Measurements from ENCODE around the gene WAS.

The WAS gene

DNA sequence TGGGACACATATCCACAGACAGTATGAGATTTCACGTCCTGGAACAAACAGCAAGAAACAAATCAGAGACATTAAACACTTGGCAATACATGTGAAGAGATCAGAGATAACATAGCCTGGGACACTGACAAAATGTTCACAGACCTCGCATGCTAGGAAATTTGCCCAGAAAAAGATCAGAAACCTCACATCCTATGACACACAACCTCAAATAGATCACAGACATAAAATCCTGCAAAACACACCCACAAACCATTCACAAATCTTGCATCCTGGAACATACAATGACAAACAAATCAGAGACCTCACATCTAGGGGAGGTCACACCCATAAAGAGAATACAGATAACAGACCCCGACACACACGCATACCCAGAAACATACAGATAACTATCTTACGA lies 31.0 kb downstream of the WAS start:
- Histone ChIP-seq H3K27ac (replicated peaks) (no peak overlapping the region), H3K27me3 (ENCODE audit: insufficient read depth, poor library complexity, severe bottlenecking) (no peaks in the 10 kb centered on the region), H3K4me3 (replicated peaks; ENCODE audit: insufficient read depth, low read length) (no peak overlapping the region)
- DNase-seq (ENCODE audit: low read depth in 1 of 2, low spot score in 1 of 2): no peak
- TF ChIP-seq POLR2AphosphoS5 (IDR thresholded peaks at IDR 0.05; ENCODE audit: low read depth) (no peak), SPI1 (IDR thresholded peaks at IDR 0.05; ENCODE audit: borderline replicate concordance, low read depth) (no peak), GABPA (IDR thresholded peaks at IDR 0.05; ENCODE audit: low read depth) (no peak)
- TF ChIP-seq, protein P1, sequence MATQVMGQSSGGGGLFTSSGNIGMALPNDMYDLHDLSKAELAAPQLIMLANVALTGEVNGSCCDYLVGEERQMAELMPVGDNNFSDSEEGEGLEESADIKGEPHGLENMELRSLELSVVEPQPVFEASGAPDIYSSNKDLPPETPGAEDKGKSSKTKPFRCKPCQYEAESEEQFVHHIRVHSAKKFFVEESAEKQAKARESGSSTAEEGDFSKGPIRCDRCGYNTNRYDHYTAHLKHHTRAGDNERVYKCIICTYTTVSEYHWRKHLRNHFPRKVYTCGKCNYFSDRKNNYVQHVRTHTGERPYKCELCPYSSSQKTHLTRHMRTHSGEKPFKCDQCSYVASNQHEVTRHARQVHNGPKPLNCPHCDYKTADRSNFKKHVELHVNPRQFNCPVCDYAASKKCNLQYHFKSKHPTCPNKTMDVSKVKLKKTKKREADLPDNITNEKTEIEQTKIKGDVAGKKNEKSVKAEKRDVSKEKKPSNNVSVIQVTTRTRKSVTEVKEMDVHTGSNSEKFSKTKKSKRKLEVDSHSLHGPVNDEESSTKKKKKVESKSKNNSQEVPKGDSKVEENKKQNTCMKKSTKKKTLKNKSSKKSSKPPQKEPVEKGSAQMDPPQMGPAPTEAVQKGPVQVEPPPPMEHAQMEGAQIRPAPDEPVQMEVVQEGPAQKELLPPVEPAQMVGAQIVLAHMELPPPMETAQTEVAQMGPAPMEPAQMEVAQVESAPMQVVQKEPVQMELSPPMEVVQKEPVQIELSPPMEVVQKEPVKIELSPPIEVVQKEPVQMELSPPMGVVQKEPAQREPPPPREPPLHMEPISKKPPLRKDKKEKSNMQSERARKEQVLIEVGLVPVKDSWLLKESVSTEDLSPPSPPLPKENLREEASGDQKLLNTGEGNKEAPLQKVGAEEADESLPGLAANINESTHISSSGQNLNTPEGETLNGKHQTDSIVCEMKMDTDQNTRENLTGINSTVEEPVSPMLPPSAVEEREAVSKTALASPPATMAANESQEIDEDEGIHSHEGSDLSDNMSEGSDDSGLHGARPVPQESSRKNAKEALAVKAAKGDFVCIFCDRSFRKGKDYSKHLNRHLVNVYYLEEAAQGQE (IDR thresholded peaks at IDR 0.05; ENCODE audit: insufficient replicate concordance, low read depth): no peak
- TF ChIP-seq, protein P2, sequence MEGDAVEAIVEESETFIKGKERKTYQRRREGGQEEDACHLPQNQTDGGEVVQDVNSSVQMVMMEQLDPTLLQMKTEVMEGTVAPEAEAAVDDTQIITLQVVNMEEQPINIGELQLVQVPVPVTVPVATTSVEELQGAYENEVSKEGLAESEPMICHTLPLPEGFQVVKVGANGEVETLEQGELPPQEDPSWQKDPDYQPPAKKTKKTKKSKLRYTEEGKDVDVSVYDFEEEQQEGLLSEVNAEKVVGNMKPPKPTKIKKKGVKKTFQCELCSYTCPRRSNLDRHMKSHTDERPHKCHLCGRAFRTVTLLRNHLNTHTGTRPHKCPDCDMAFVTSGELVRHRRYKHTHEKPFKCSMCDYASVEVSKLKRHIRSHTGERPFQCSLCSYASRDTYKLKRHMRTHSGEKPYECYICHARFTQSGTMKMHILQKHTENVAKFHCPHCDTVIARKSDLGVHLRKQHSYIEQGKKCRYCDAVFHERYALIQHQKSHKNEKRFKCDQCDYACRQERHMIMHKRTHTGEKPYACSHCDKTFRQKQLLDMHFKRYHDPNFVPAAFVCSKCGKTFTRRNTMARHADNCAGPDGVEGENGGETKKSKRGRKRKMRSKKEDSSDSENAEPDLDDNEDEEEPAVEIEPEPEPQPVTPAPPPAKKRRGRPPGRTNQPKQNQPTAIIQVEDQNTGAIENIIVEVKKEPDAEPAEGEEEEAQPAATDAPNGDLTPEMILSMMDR (IDR thresholded peaks at IDR 0.05; ENCODE audit: insufficient read depth, low read length): no peak

DNA sequence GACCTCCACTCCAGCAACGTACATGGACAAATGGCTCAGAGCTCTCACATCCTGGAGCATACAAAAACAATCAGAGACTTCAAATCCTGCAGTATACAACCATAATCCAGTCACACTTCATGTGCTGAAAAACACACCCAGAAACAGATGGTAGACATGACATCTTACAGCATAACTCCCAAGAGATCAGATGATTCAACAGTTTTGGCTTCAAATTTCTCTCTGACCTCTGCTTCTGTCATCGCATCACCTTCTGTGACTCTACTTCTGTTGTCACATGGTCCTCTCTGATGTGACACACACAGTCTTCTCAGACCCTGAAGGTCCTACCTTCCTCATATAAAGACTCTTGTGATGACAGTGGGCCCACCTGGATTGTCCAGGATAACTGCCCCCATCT lies 31.5 kb downstream of the WAS start:
- Histone ChIP-seq H3K4me3 (replicated peaks; ENCODE audit: insufficient read depth, low read length) (no peak overlapping the region), H3K27me3 (ENCODE audit: insufficient read depth, poor library complexity, severe bottlenecking) (no peaks in the 10 kb centered on the region), H3K27ac (replicated peaks) (no peak overlapping the region)
- TF ChIP-seq, protein P2 (IDR thresholded peaks at IDR 0.05; ENCODE audit: insufficient read depth, low read length): no peak
- TF ChIP-seq, protein P1 (IDR thresholded peaks at IDR 0.05; ENCODE audit: insufficient replicate concordance, low read depth): no peak
- TF ChIP-seq GABPA (IDR thresholded peaks at IDR 0.05; ENCODE audit: low read depth) (no peak), POLR2AphosphoS5 (IDR thresholded peaks at IDR 0.05; ENCODE audit: low read depth) (no peak), SPI1 (IDR thresholded peaks at IDR 0.05; ENCODE audit: borderline replicate concordance, low read depth) (no peak)
- no peak for DNase-seq (ENCODE audit: low read depth in 1 of 2, low spot score in 1 of 2)

DNA sequence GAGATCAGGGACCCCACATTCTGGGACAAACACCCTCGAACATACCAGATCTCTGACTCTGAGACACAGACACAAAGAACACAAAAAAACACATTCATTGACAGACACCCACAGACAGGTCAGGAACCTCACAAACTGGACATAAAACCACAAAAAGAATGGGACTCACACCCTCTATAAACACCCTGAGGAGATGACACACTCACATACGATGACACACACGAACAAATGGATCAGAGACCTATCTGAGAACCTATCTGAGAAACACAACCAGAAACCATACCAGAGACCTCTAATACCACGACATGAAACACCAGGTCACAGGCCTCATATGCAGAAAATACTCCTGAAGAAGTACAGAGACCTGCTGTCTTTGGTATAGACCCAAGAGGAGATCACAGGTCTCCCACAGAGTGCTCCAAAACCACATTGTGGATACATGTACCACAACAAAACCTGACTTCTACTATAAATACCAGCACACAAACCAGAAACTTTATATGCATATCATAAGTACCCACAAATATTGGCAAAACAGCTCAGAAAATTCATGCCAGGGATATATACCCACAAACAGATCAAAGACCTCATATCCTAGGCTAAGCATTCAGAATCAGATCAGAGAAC lies 32.4 kb downstream of the WAS start:
- Histone ChIP-seq H3K27me3 (ENCODE audit: insufficient read depth, poor library complexity, severe bottlenecking) (no peaks in the 10 kb centered on the region), H3K4me3 (replicated peaks; ENCODE audit: insufficient read depth, low read length) (no peak overlapping the region), H3K27ac (replicated peaks) (no peak overlapping the region)
- no peak for DNase-seq (ENCODE audit: low read depth in 1 of 2, low spot score in 1 of 2)
- TF ChIP-seq SPI1 (IDR thresholded peaks at IDR 0.05; ENCODE audit: borderline replicate concordance, low read depth): no peak
- TF ChIP-seq GABPA (IDR thresholded peaks at IDR 0.05; ENCODE audit: low read depth): no peak
- TF ChIP-seq POLR2AphosphoS5 (IDR thresholded peaks at IDR 0.05; ENCODE audit: low read depth): no peak
- TF ChIP-seq, protein P2 (IDR thresholded peaks at IDR 0.05; ENCODE audit: insufficient read depth, low read length): no peak
- TF ChIP-seq, protein P1 (IDR thresholded peaks at IDR 0.05; ENCODE audit: insufficient replicate concordance, low read depth): no peak
